Endothelial cell of umbilical vein (primary cell): ENCODE results near the gene LDLRAD3. TPM values are rescaled to one million over a fixed set of nuclear protein-coding genes. Genes with fewer than 3 reads are reported as not detected.

Experiments
- BruUV-seq: library from RNA; stranded (reverse); fragments of 400-500 nt; replicated peaks from 2 replicates; lab custom pipeline; 2021; lab: Mats Ljungman, UMichigan
- CTCF ChIA-PET: fragments of 300-600, 350-600 bp; sonication (Branson Sonifier 250); formaldehyde crosslinking; loops from one replicate; lab custom pipeline; 2021; ENCODE audit warnings: antibody characterized with exemption, inconsistent platforms; lab: Charles Lee
- POLR2A ChIA-PET: fragments of 300-600, 350-600 bp; sonication (Branson Sonifier 250); formaldehyde crosslinking; loops from one replicate; lab custom pipeline; 2021; ENCODE audit warnings: antibody characterized with exemption, inconsistent platforms; lab: Charles Lee
- DNase-seq: peaks from one replicate; pipeline ENCODE4 v3.0.0-alpha.2; 2011; ENCODE audit warnings: low read depth, low spot score
- FAIRE-seq: peaks from 2 replicates; lab custom pipeline; 2011; peaks lifted over from hg19 to GRCh38; lab: Jason Lieb, UNC
- H2AFZ ChIP-seq: 2 replicates; pipeline ENCODE4 v1.6.0; 2012; ENCODE audit warnings: low read depth, low read length, control low read depth, inconsistent platforms
- H3K27ac ChIP-seq: 2 replicates; pipeline ENCODE4 v1.5.1; 2011; ENCODE audit warnings: low read depth, mild to moderate bottlenecking, control low read depth, low read length, moderate library complexity; ENCODE audit not compliant: insufficient read depth
- H3K27me3 ChIP-seq, 2 experiments: 2 replicates each; pipeline versions ENCODE4 v1.6.0 to v1.6.1; 2011; ENCODE audit warnings: low read length in 2 of 2, mixed read lengths in 1 of 2; ENCODE audit not compliant: control insufficient read depth in 2 of 2, insufficient read depth in 2 of 2
- H3K36me3 ChIP-seq, 2 experiments: 2 replicates in 1 of 2; 3 replicates in 1 of 2; pipeline ENCODE4 v1.5.1; 2011; ENCODE audit warnings: low read length in 2 of 2, mild to moderate bottlenecking in 1 of 2, moderate library complexity in 1 of 2; ENCODE audit not compliant: control insufficient read depth in 2 of 2, insufficient read depth in 2 of 2; ENCODE audit errors: extremely low read depth in 1 of 2
- H3K4me1 ChIP-seq: 3 replicates; pipeline ENCODE4 v1.5.1; 2011; ENCODE audit warnings: mild to moderate bottlenecking, low read length; ENCODE audit not compliant: control insufficient read depth, insufficient read depth; ENCODE audit errors: extremely low read depth
- H3K4me2 ChIP-seq: 2 replicates; pipeline ENCODE4 v1.6.1; 2011; ENCODE audit warnings: low read length, control low read depth, mixed read lengths; ENCODE audit not compliant: insufficient read depth
- H3K4me3 ChIP-seq, 3 experiments: fragments of 200-600 bp in 1 of 3; sonication (generic), shearing (Covaris generic) in 1 of 3; replicated peaks in 1 of 3; 2 replicates each; pipeline ENCODE4 v1.5.1; 2011 to 2016; ENCODE audit warnings: control low read depth in 3 of 3, low read length in 3 of 3, mild to moderate bottlenecking in 2 of 3, inconsistent platforms in 1 of 3, low read depth in 1 of 3, moderate library complexity in 1 of 3; ENCODE audit not compliant: insufficient read depth in 1 of 3
- H3K79me2 ChIP-seq: 2 replicates; pipeline ENCODE4 v1.6.0; 2012; ENCODE audit warnings: low read length, inconsistent platforms; ENCODE audit not compliant: control insufficient read depth, insufficient read depth
- H3K9ac ChIP-seq: replicated peaks from 2 replicates; pipeline ENCODE3; 2011; ENCODE audit warnings: low read length, control low read depth; ENCODE audit not compliant: insufficient read depth; ENCODE audit errors: extremely low read depth
- H3K9me1 ChIP-seq: replicated peaks from 3 replicates; pipeline ENCODE4 v1.6.0; 2011; ENCODE audit warnings: mild to moderate bottlenecking, low read length; ENCODE audit not compliant: control insufficient read depth, insufficient read depth; ENCODE audit errors: extremely low read depth
- H3K9me3 ChIP-seq: replicated peaks from 2 replicates; pipeline ENCODE4 v1.5.1; 2012; ENCODE audit warnings: low read length, inconsistent platforms; ENCODE audit not compliant: control insufficient read depth, insufficient read depth
- H4K20me1 ChIP-seq: replicated peaks from 2 replicates; pipeline ENCODE3; 2011; ENCODE audit warnings: mild to moderate bottlenecking, low read length; ENCODE audit not compliant: control insufficient read depth, insufficient read depth; ENCODE audit errors: extremely low read depth
- EZH2 ChIP-seq: IDR thresholded peaks from 2 replicates; pipeline ENCODE4 v1.6.1; 2012; ENCODE audit warnings: borderline replicate concordance, low read depth, mild to moderate bottlenecking, moderate library complexity, low read length, inconsistent platforms; ENCODE audit not compliant: severe bottlenecking
- FOS ChIP-seq: IDR thresholded peaks from 2 replicates; pipeline ENCODE4 v1.6.1; 2011; ENCODE audit warnings: mild to moderate bottlenecking, low read length, moderate library complexity, borderline replicate concordance; ENCODE audit not compliant: insufficient read depth
- GATA2 ChIP-seq: IDR thresholded peaks from 2 replicates; pipeline ENCODE4 v1.7.0; 2011; ENCODE audit warnings: low read depth, mild to moderate bottlenecking, moderate library complexity, mixed read lengths, low read length; ENCODE audit not compliant: insufficient read length, insufficient read depth
- JUN ChIP-seq: IDR thresholded peaks from 2 replicates; pipeline ENCODE4 v1.6.1; 2011; ENCODE audit warnings: borderline replicate concordance, low read depth; ENCODE audit not compliant: insufficient read length, insufficient read depth
- MYC ChIP-seq: IDR thresholded peaks from one replicate; pipeline ENCODE4 v1.6.1; 2011; ENCODE audit warnings: mild to moderate bottlenecking, low read depth, low read length
- POLR2A ChIP-seq: IDR thresholded peaks from 2 replicates; pipeline ENCODE4 v1.6.1; 2012; ENCODE audit warnings: low read depth, mild to moderate bottlenecking, control low read depth, low read length
- POLR2AphosphoS5 ChIP-seq: IDR thresholded peaks from 2 replicates; pipeline ENCODE4 v1.6.1; 2012; ENCODE audit warnings: low read depth, mild to moderate bottlenecking, control low read depth, low read length, moderate library complexity; ENCODE audit not compliant: insufficient read depth
- dilution Hi-C: fragments of 300-500 bp; cut with MboI; formaldehyde crosslinking; loops from one replicate; pipeline ENCODE4 v1.15.0; 2019; ENCODE audit warnings: low sequenced_read_pairs; ENCODE audit not compliant: extremely low pct_ligation_motif_present
- intact Hi-C: fragments of 100-400 bp; cut with micrococcal nuclease; formaldehyde crosslinking; loops from one replicate; pipeline ENCODE4 v1.10.0; 2022
- polyA plus RNA-seq, 4 experiments: library from polyadenylated mRNA; depleted of rRNA in 3 of 4; stranded (reverse) in 3 of 4; unstranded in 1 of 4; fragments of >200 nt; gene quantifications; 2 replicates each; pipeline versions ENCODE4 v1.2.1 to v1.2.3, GENCODE V29; 2011 to 2012; ENCODE audit warnings: missing spikeins in 1 of 4
- total RNA-seq: library from RNA; stranded (reverse); gene quantifications from 2 replicates; pipeline ENCODE4 v1.2.3, GENCODE V29; 2021
- TF ChIP-seq, protein P1 (sequence below): IDR thresholded peaks from 2 replicates; pipeline ENCODE4 v1.6.1; 2011; ENCODE audit not compliant: insufficient read depth, insufficient read length
- TF ChIP-seq, protein P2 (sequence below), 2 donors: IDR thresholded peaks; 1 replicate in 1 of 2; 2 replicates in 1 of 2; pipeline ENCODE4 v1.5.1; 2011; ENCODE audit warnings: low read length in 2 of 2, mild to moderate bottlenecking in 2 of 2, moderate library complexity in 2 of 2, control low read depth in 1 of 2, inconsistent platforms in 1 of 2, low read depth in 1 of 2; ENCODE audit not compliant: insufficient read depth in 1 of 2; ENCODE audit errors: extremely low read depth in 1 of 2

The LDLRAD3 gene
- total and polyA plus RNA-seq, 2 donors (not counting 3 experiments of a cell fraction or from before 2014, with no cell fraction given): 17.9 to 25.1 TPM

DNA sequence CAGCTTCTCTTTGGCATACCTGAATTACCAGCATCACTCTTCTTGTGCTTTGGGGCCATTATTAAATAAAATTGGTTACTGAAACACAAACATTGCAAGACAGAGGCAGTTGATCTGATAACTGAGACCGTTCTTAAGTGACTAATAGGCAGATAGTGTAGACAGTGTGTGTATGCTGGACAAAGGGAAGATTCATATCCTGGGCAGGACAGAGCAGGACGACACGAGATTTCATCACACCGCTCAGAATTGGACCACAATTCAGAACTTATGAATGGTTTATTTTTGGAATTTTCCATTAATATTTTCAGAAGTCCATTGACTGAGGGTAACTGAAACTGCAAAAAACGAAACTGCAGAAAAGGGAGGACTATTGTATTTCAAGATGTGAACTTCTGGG lies 68.6 kb downstream of the LDLRAD3 start:
- FAIRE-seq (peak; percentile 52), DNase-seq (peak; percentile 61)
- dilution Hi-C loops (no loop called here), intact Hi-C loops (no loop called here)
- no peak overlapping the region for H3K27ac ChIP-seq
- no peaks in the 10 kb centered on the region for H3K9me3 ChIP-seq
- peaks cover 46% of the 10 kb centered on the region for H3K4me1 ChIP-seq
- peaks cover 21% of the 10 kb centered on the region for H3K79me2 ChIP-seq
- TF ChIP-seq FOS (peak; percentile 48), POLR2A (no peak), JUN (peak; percentile 1), GATA2 (peak; percentile 82)
- BruUV-seq: no TSS peak
- no peaks in the 10 kb centered on the region for H3K36me3 ChIP-seq
- H3K4me2 ChIP-seq: peak overlapping the region; percentile 83
- peak overlapping the region; percentile 1 for H2AFZ ChIP-seq
- no peaks in the 10 kb centered on the region for H4K20me1 ChIP-seq
- peak overlapping the region; percentile 39 for H3K9ac ChIP-seq
- H3K9me1 ChIP-seq: no peaks in the 10 kb centered on the region
- POLR2A ChIA-PET: no interaction called here
- no peaks in the 10 kb centered on the region for H3K27me3 ChIP-seq
- peak overlapping the region in 1 of 3 experiments; percentile 26 for H3K4me3 ChIP-seq
- CTCF ChIA-PET: interaction anchor here (1.3 to 2.1 kb wide), 2 partner anchors 12 to 190 kb away, joined by 3 to 8 read pairs; no protein-coding TSS in a partner anchor

GRCh38 chr11:36012979-36013378 lies 69.1 kb downstream of the LDLRAD3 start:
- DNase-seq: no peak

More at GRCh38 chr11:36012979-36013378, 69.1 kb downstream of the LDLRAD3 start:
- Histone ChIP-seq H3K79me2 (peaks cover 18% of the 10 kb centered on the region), H4K20me1 (no peaks in the 10 kb centered on the region), H3K27me3 (no peaks in the 10 kb centered on the region), H3K9ac (no peak overlapping the region), H2AFZ (no peak overlapping the region), H3K4me2 (peak overlapping the region; percentile 83), H3K27ac (no peak overlapping the region), H3K4me1 (peaks cover 41% of the 10 kb centered on the region), H3K36me3 (no peaks in the 10 kb centered on the region), H3K4me3 (no peak overlapping the region), H3K9me1 (no peaks in the 10 kb centered on the region), H3K9me3 (no peaks in the 10 kb centered on the region)
- intact Hi-C loops: no loop called here
- BruUV-seq: no TSS peak
- dilution Hi-C loops: no loop called here
- TF ChIP-seq POLR2AphosphoS5: no peak
- no peak for TF ChIP-seq JUN
- TF ChIP-seq, protein P1, sequence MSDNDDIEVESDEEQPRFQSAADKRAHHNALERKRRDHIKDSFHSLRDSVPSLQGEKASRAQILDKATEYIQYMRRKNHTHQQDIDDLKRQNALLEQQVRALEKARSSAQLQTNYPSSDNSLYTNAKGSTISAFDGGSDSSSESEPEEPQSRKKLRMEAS: no peak
- TF ChIP-seq GATA2: no peak
- TF ChIP-seq POLR2A: no peak
- TF ChIP-seq, protein P2, sequence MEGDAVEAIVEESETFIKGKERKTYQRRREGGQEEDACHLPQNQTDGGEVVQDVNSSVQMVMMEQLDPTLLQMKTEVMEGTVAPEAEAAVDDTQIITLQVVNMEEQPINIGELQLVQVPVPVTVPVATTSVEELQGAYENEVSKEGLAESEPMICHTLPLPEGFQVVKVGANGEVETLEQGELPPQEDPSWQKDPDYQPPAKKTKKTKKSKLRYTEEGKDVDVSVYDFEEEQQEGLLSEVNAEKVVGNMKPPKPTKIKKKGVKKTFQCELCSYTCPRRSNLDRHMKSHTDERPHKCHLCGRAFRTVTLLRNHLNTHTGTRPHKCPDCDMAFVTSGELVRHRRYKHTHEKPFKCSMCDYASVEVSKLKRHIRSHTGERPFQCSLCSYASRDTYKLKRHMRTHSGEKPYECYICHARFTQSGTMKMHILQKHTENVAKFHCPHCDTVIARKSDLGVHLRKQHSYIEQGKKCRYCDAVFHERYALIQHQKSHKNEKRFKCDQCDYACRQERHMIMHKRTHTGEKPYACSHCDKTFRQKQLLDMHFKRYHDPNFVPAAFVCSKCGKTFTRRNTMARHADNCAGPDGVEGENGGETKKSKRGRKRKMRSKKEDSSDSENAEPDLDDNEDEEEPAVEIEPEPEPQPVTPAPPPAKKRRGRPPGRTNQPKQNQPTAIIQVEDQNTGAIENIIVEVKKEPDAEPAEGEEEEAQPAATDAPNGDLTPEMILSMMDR (IDR thresholded peaks at IDR 0.05; ENCODE audit: extremely low read depth in 1 of 2, insufficient read depth in 1 of 2, low read depth in 1 of 2, low read length in 2 of 2): no peak
- no peak for TF ChIP-seq MYC
- TF ChIP-seq EZH2: no peak
- TF ChIP-seq FOS: no peak
- no peak for FAIRE-seq
- ChIA-PET CTCF (interaction anchor here (1.3 to 2.1 kb wide), 2 partner anchors 11 to 191 kb away, joined by 3 to 8 read pairs; no protein-coding TSS in a partner anchor), POLR2A (no interaction called here)
